ENCODE measurements around the gene MTX1.
A peak's percentile ranks its signal among the peaks of the same experiment; 100 is the strongest.
"Not testable (repeated sequence)": the region's sequence is repeated elsewhere in the genome, so short reads cannot be mapped to it uniquely, and the experiment has no call there.

The MTX1 gene

DNA sequence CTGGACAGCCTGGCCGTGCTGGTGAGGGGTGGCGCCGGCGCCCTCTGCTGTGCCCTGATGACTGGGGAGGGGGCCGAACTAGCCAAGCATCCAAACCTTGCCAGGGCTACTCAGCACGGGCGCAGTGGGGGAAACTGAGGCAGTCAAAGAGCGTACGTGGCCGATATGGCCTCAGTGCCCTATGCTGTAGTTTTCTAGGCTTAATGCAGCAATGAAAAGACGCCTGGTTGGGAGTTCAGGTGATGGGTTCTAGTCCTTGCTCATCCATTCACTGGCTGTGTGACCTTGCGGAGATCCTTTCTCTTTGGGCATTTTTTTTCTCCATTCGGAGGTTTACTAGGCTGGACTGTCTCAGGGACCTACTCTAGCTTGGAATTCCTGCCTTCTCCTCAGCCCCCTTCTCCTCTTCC lies 822 bp downstream of the MTX1 start:
- no peak for DNase-seq

DNA sequence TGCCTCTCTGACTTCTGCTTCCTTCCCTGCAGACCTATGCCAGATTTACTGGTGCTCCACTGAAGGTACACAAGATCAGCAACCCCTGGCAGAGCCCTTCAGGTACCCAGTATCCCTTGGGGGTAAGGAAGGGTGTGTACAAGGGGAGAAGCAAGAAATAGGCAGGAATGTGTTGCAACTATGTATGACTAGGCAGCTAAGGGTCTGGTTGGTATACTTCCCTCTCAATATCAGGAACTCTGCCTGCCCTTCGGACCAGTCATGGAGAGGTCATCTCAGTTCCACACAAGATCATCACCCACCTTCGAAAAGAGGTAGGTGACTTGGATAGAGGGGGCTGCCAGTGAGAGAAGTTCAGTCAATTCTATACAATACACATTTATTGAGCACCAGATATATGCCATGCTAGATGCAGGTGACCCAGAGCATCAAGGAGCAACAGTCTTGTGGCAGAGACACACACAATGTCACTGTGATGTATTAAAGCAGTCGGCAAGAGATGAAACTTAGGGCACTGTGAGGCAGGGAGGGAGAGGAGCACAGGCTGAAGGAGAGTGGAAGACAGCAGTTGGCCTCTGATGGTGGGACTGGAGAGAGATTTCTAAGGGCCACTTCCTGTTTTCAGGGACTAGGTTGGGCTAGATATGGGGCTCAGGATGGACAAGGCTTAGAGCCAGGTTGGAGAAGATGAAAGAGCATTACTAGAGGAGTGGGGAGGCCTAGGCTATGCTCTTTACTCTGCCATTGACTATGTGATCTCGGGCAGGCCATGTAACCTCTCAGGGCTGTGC lies 2.0 kb downstream of the MTX1 start:
- DNase-seq, result peak; percentile 53

DNA sequence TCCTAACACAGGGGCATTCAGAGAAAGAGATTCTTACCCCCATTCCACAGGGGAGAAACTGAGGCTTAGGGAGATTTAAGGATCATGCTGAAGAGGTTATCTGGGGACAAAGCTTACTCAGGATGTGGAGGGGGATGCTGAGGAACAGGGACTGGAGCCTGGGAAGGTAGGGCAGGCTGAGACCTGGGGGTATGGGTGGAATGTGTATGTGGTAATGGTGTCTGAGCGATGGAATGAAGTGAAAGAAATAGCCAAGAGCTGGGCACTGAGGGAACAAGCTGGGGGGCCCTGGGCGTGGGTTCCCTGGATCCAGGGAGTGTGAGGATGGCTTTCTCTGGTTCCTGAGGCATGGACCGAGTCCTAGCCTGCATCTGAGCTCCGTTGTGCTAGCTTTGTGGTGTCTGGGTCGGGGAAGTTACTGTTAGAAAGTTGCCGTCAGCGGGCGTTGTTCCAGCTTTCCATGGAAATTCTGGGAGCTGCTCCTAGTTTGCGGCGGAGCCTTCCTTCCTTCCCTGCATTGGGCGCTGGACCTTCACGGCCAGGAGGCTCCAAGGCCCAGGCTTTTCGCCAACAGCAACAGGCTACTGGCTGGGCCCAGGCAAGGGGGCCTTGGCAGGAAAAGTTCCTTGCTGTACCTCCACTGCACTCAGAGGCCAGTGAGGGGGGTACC lies 3.0 kb downstream of the MTX1 start:
- DNase-seq, result not testable (repeated sequence)

DNA sequence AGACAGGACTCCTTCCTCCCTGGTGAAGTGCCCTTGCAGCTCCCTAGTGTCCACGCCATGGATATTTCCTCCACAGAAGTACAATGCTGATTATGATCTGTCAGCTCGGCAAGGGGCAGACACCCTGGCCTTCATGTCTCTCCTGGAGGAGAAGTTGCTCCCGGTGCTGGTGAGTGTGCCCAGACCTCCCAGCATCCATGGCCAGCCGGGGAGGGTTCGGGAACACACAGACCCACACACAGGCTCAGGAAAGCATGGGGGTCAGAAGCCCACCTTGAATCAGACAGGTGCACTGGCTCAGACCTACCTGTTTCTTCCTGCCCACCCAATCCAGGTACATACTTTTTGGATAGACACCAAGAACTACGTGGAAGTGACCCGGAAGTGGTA lies 3.6 kb downstream of the MTX1 start:
- not testable (repeated sequence) for DNase-seq

DNA sequence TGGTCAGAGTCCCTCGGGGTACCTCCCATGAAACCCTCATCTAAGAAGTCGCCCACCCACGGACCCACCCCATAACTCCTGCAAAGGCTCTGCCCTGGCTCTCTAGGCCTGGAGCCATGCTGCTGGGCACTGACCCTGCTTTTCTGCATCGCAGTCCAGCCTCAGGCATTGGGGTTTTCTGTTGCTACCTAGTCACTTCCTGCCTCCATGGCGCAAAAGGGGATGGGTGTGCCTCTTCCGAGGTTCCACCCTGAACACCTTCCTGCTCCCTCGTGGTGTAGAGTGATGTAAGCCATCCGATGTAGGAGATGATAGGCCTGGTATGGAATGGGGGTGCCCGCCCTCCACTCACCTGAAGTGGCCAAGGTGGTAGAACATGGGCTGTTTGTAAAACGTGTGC lies 6.2 kb downstream of the MTX1 start:
- not testable (repeated sequence) for DNase-seq

DNA sequence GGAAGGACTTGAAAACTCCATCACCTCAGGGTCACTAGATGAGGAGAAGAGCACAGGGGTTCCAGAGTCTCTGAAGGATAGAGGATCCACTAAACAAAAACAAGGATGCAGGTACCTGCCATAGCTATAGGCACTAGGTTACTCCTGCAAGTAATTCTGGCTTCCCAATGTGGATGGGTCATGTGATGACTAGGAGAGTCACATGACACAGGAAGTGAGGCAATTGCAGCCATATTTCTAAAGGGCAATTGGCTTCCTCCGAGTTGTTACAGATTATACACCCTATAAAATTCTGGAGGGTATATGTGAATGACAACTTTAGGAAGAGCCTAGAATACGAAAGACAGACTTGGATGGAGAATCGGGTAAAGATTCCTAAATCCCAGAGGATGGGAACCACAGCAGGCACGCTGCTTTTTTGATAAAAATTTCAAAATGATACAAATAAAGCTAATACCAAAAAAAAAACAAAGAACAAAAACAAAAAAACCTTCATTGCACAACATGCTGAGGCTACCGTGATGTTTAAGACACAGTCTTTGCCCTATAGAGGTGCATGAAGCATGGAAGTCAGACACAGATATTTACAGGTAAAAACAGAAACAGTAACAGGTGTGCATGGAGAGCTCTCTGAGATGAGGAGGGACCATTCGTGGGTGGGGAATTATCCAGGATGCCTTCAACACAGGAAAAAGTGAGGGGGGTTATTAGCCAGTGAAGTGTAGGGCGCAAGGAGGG lies 10.5 kb downstream of the MTX1 start:
- DNase-seq, result no peak

DNA sequence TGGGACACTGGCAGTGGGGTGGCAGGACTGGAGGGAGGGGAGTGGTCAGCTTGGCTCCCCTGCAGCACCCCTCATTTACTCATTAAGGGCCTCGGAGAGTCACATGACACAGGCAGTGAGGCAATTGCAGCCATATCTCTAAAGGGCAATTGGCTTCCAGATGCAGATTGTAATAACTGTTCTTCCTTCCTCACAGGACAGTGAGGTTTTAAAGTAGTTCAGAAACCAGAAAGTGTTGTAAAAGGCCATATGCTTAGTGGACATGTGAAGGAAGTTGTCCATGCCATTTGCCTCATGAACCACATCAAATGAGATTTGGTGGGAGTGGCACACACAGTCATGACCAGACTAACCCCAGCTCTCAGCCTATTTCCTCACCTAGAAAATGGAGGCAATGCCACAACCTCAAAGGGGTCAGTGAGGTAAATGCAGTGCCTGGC lies 11.1 kb downstream of the MTX1 start:
- peak; percentile 54 for DNase-seq

DNA sequence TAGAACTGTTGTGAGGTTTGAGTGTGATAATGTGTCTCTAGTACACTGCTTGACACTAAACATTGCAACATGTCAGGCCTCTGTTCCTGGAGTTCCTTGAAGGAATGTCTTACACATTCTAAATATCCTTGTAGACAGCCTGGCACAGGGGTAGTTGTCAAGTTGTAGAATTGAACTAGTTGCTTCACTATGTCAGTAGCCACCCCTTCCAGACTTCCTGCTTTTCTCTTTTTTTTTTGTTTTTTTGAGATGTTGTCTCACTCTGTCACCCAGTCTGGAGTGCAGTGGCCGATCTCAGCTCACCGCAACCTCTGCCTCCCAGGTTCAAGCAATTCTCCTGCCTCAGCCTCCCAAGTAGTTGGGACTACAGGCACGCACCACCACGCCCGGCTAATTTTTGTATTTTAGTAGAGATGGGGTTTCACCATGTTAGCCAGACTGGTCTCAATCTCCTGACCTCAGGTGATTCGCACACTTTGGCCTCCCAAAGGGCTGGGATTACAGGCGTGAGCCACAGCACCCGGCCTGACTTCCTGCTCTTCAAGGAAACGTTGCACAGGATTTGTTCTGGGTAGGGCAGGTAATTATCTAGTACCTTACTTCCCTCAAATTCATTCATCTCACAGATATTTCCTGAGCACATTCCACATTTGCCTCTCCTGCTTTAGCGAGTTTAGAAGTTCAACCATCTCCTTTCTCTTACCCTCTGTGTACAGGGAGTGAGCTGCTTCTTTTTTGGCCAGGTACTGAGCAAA lies 11.9 kb downstream of the MTX1 start:
- not testable (repeated sequence) for DNase-seq

DNA sequence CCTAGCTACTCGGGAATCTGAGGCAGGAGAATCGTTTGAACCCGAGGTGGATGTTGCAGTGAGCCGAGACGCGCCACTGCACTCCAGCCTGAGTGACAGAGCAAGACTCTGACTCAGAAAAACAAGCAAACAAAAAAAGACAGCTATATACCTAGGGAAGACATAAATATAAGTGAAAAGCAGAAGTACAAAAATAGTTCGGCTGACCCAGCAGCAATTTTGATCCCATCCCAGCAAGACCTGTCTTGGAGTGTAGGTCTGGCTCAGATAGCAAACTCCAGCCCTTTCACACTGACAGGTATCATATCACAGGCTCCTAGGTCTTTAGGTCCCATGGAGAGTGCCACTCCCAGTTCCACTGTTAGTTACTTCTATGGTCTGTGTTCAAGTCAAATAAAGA lies 14.6 kb downstream of the MTX1 start:
- peak; percentile 23 for DNase-seq

DNA sequence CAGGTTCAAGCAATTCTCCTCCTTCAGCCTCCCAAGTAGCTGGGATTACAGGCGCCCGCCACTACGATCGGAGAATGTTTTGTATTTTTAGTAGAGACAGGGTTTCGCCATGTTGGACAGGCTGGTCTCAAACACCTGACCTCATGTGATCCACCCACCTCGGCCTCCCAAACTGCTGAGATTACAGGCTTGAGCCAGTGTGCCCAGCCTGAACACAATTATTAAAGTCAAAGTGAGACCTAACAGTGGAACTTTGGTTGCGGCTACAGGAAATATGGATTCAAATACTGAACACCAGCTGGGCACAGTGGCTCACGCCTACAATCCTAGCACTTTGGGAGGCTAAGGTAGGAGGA lies 16.9 kb downstream of the MTX1 start:
- not testable (repeated sequence) for DNase-seq

DNA sequence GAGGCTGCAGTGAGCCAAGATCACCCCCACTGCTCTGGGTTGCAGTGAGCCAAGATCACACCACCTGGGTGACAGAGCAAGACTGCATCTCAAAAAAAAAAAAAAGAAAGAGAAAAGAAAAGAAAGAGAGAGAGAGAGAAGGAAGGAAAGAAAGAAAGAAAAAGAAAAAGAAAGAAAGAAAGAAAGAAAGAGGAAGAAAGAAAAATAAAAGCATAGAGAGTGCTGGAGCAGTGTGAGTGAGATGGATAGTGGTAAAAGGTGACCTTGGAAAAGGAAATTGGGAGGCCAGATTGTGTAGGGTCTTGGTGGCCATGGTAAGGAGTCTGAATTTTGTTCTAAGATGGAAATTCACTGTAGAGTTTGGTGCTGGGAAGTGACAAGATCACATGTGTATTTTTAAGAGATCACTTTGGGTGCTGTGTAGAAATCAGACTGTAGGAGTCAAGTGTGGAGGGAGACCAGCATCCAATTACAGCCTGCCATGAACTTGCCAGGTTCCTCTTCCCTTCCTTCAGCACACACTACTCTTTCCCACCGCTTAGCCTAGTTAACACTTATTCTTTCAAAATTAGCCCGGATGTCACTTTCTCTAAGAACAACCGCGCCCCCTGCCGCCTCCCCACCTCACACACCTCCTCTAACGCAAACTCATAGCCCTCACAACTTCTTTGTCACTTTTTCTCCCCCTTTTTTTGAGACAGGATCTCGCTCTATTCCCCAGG lies 17.9 kb downstream of the MTX1 start:
- DNase-seq, result peak; percentile 87

DNA sequence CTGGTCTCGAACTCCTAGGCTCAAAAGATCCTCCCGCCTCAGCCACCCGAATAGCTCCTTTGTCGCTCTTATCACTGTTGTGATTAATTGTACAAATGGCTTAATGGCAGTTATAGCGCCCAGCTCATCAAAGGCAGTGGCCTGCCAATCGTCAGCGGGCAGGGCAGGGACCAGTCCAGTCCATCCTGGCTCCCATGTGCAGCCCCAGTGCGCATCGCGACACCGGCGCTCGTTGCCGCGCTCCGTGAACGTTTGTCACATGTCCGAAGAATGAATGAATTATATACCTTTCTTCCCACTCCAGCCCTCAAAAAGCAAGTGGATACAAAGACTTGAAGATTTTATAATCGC lies 18.4 kb downstream of the MTX1 start:
- no peak for DNase-seq

DNA sequence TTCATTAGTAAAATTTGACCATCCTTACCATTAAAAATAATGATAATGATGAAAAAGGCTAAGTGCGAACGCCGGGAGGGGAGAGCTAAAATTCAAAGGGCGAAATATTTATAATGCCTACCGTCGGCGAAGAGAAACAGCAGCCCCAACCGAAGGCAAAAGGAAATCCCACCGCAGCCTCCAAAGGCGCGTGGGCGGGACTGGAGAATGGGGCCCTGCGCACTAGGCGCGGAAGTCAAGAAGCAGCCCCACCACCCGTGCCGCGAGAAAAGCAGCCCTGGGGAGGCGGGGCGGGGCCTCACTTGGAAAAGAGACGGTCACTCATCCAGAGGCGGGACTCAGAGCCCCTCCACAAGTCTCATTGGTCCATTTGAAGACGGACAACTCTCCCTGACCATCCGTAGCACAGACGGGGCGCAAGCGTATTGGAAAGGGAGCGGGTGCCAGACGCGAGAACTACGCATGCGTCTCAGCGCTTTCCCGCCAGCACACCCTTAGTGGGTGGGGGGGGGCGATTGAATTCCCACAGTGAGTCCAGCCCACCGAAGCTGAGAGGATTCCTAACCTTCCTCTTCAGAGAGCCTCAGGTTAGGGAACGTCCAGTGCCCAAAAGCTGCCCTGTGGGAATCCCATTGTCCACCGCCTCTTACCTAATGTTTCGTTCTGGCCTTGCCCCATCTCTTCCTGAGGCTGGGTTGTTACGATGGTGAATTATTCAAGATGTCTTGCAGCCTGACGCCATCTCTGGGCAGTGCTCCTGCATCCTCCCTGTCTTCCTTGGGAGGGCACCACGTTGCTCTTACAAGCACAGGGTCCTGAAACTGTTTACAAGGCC lies 19.0 kb downstream of the MTX1 start:
- peak; percentile 99 for DNase-seq

DNA sequence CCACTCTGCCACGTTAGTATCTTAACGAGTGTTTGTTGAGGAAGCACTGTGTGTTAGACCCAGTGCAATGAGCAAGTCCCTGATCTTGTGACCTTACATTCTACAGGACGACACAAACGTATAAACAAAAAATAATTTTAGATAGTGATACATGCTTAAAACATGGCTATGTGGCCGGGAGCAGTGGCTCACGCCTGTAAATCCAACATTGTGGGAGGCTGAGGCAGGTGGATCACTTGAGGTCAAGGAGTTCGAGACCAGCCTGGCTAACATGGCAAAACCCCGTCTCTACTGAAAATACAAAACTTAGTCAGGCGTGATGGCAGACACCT lies 19.6 kb downstream of the MTX1 start:
- DNase-seq, result no peak

DNA sequence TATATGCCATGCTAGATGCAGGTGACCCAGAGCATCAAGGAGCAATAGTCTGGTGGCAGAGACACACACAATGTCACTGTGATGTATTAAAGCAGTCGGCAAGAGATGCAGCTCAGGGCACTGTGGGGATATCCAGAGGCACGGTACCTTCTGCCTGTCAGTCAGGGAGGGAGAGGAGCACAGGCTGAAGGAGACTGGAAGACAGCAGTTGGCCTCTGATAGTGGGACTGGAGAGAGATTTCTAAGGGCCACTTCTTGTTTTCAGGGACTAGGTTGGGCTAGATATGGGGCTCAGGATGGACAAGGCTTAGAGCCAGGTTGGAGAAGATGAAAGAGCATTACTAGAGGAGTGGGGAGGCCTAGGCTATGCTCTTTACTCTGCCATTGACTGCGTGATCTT lies 22.8 kb downstream of the MTX1 start:
- DNase-seq, result not testable (repeated sequence)

DNA sequence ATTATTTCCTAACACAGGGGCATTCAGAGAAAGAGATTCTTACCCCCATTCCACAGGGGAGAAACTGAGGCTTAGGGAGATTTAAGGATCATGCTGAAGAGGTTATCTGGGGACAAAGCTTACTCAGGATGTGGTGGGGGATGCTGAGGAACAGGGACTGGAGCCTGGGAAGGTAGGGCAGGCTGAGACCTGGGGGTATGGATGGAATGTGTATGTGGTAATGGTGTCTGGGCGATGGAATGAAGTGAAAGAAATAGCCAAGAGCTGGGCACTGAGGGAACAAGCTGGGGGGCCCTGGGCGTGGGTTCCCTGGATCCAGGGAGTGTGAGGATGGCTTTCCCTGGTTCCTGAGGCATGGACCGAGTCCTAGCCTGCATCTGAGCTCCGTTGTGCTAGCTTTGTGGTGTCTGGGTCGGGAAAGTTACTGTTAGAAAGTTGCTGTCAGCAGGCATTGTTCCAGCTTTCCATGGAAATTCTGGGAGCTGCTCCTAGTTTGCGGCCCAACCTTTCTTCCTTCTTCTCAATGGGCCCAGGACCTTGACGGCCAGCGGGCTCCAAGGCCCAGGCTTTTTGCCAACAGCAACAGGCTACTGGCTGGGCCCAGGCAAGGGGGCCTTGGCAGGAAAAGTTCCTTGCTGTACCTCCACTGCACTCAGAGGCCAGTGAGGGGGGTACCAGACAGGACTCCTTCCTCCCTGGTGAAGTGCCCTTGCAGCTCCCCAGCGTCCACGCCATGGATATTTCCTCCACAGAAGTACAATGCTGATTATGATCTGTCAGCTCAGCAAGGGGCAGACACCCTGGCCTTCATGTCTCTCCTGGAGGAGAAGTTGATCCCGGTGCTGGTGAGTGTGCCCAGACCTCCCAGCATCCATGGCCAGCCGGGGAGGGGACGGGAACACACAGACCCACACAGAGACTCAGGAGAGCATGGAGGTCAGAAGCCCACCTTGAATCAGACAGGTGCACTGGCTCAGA lies 23.8 kb downstream of the MTX1 start:
- DNase-seq, result not testable (repeated sequence)

DNA sequence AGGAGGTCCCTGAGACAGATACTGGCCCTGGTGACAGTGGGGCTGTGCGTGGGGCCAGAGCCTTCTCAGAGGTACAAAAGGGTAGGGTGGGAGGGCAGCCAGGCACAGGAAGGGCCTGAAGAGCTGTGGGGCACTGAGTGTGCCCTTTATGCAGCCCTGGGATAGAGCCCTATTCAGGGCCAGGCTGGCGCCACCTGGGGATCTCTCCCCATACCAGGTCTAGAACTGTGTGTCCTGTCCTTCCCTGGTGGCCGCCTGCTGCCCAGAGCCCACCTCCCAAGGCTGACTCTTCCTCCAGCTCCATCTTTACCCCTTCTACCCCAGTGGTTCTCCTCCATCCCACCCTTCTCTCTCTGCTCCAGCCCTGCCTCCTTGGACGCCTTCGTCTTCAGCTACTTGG lies 25.0 kb downstream of the MTX1 start:
- not testable (repeated sequence) for DNase-seq

DNA sequence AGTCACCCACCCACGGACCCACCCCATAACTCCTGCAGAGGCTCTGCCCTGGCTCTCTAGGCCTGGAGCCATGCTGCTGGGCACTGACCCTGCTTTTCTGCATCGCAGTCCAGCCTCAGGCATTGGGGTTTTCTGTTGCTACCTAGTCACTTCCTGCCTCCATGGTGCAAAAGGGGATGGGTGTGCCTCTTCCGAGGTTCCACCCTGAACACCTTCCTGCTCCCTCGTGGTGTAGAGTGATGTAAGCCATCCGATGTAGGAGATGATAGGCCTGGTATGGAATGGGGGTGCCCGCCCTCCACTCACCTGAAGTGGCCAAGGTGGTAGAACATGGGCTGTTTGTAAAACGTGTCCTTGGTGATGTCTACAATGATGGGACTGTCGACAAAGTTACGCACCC lies 26.9 kb downstream of the MTX1 start:
- DNase-seq, result not testable (repeated sequence)

DNA sequence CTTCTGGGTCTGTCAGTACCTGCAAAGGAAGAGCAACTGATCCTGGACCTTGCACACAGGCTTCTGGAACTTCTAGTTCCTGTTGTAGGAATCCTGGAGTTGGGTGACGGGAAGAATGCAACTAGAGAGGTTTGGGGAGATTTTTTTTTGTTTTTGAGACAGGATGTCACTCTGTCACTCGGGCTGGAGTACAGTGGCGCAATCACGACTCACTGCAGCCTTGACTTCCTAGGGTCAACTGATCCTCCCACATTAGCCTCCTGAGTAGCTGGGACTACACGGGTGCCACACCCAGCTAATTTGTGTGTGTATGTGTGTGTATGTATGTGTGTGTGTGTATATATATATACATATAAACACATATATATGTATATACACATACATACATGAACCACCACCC lies 28.0 kb downstream of the MTX1 start:
- no peak for DNase-seq

DNA sequence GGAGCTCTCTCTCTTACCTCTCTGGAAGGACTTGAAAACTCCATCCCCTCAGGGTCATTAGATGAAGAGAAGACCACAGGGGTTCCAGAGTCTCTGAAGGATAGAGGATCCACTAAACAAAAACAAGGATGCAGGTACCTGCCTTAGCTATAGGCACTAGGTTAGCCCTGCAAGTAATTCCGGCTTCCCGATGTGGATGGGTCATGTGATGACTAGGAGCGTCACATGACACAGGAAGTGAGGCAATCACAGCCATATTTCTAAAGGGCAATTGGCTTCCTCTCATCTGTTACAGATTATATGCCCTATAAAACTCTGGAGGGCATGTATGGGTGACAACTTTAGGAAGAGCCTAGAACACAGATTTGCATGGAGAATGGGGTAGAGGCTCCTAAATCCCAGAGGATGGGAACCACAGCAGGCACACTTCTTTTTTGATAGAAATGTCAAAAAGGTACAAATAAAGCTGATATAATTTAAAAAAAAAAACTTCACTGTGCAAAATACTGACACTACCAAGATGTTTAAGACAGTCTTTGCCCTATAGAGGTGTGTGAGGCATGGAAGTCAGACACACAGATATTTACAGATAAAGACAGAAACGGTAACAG lies 32.7 kb downstream of the MTX1 start:
- peak; percentile 71 for DNase-seq

All from CD4-positive, alpha-beta T cell treated with Interleukin-15 for 1 hour (primary cell).